Epithelial cell of esophagus (primary cell): ENCODE measurements around the gene TMCO4.

Experiments
- DNase-seq: peaks from one replicate; pipeline ENCODE4 v3.0.0; 2010; ENCODE audit warnings: low read depth
- H3K4me3 ChIP-seq: 2 replicates; pipeline ENCODE4 v1.5.1; 2011; ENCODE audit warnings: mild to moderate bottlenecking, low read length, control low read depth
- TF ChIP-seq, protein P1 (sequence below): IDR thresholded peaks from 2 replicates; pipeline ENCODE4 v1.5.1; 2011; ENCODE audit warnings: low read depth, mild to moderate bottlenecking, low read length, control low read depth, inconsistent platforms; ENCODE audit not compliant: insufficient read depth; ENCODE audit errors: missing control alignments

TMCO4 gene

DNA sequence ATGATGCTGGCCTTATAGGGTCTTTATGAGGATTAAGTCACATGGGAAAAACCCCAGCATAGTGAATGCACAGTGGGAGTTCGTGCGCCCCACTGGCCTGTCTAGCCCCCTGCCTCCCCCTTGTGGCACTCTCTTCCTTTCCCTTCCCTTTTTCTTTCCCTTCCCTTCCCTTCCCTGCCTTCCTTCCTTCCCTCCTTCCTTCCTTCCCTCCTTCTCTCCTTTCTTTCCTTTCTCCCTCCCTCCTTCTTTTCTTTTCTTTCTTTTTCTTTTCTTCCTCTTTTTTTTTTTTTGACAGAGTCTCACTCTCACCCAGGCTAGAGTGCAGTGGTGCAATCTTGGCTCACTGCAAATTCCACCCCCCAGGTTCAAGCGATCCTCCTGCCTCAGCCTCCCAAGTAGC, 96.4 kb downstream of the TMCO4 start:
- DNase-seq: no peak
- no peak overlapping the region for H3K4me3 ChIP-seq
- TF ChIP-seq, protein P1, sequence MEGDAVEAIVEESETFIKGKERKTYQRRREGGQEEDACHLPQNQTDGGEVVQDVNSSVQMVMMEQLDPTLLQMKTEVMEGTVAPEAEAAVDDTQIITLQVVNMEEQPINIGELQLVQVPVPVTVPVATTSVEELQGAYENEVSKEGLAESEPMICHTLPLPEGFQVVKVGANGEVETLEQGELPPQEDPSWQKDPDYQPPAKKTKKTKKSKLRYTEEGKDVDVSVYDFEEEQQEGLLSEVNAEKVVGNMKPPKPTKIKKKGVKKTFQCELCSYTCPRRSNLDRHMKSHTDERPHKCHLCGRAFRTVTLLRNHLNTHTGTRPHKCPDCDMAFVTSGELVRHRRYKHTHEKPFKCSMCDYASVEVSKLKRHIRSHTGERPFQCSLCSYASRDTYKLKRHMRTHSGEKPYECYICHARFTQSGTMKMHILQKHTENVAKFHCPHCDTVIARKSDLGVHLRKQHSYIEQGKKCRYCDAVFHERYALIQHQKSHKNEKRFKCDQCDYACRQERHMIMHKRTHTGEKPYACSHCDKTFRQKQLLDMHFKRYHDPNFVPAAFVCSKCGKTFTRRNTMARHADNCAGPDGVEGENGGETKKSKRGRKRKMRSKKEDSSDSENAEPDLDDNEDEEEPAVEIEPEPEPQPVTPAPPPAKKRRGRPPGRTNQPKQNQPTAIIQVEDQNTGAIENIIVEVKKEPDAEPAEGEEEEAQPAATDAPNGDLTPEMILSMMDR: no peak

DNA sequence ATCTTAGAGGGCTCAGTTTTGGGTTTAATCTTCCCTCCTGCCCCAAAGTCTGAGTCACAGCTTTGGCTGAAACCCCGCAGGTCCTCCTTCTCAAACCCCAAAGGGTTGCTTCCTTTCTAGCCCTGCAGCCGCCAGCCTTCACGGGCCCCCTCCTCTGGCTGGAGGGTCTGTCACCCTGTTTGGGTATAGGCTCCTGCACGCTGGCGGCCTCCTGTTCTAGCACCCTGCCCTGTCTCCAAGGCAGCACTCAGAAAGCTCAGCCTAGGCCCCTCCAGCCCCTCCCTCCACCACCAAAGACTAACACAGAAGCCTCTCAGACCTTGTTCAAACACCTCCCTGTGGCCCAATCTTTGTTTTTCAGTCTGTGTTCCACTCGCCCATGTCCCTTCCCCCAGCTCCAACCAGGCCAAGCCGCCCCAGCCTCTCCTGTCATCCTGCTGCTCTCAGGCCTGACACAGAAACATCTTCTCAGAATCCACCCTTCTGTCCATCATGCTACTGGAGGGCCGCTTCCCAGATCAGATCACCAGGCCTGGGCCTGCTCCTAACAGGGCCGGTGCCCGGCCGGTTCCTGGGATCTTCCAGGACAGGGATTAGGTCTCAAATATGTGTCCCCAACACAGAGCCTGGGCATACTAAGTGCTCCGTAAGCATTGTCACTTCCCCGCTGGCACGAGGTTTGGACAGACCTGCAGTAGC, 99.5 kb downstream of the TMCO4 start:
- DNase-seq: no peak
- TF ChIP-seq, protein P1: no peak
- no peak overlapping the region for H3K4me3 ChIP-seq

DNA sequence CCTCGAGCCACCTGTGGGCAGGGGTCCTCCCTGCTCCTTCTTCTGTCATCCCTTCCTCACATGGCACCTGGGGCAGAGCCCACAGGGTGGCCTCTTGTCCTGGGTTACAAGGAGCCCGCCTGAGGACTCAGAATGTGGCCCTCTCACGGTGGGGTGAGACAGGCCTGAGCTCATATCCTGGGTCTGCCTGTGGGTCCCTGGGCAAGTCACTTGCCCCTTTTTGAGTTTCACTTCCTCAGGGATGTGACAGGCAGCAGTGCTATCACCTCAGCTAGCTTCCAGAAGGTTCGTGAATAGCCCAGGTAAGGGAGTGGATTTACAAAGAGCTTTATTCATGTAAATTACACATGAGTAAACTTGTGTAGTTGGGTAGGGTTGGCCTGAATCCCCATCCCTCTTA, 101.5 kb downstream of the TMCO4 start:
- DNase-seq: no peak

DNA sequence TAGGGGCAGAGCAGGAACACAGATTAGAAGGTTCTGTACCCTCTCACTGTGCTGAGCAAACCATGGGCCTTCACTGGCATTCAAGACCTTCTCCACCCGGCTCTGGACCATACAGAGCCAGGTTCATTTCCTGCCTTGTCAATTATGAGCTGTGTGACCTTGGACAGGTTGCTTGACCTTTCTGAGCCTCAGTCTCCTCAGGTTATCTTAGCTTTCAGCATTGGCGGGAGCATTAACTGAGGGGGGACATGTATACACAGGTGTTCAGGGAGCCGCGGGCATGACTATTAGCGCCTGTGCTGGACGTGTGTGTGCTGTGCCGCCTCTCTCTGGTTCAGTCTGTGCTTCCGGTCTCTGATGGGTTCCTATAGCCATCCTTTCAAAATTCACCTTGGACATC, 102.9 kb downstream of the TMCO4 start:
- H3K4me3 ChIP-seq: no peak overlapping the region
- DNase-seq: no peak
- TF ChIP-seq, protein P1: no peak

More for the DNA sequence above, 101.5 kb downstream of the TMCO4 start:
- no peak overlapping the region for H3K4me3 ChIP-seq
- TF ChIP-seq, protein P1: no peak

DNA sequence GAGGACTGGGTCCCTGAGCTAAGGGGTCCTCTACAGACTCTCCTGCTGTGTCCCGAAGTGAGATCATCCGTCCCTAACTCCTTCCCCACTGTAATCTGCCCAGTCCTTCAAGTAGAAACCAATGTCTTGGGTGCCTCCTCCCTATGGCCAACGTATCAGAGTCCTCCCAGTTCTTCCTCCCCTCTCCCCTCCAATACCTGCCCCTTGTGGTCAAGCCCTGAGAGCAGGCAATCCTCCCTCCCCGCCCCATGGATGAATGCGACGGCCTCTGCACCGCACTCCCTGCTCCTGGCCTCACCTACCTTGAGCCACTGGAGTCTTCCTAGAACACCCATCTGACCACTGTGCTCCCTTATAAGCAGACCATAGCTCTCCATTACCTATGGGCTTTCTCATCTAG, 103.9 kb downstream of the TMCO4 start:
- no peak overlapping the region for H3K4me3 ChIP-seq
- DNase-seq: no peak
- TF ChIP-seq, protein P1: no peak

DNA sequence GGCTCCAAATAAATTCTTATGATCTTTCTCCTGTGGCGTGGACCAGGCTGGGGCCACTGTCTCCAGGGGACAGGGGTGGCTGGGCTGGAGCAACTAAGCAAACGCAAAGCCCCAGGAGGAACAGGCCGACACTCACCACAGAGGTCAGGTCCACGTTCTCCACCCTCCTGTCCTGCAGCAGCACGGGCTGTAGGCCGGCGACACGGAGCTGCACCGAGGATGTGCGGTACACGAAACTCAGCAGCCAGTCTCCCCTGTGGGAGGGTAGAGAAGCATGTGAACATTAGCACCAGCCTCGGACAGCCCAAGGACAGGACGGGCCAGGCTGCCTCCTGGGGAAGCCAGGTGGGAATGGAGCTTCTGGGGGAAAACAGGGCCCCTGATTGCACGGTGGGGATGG, 105.4 kb downstream of the TMCO4 start:
- no peak for DNase-seq
- TF ChIP-seq, protein P1: no peak
- no peak overlapping the region for H3K4me3 ChIP-seq

DNA sequence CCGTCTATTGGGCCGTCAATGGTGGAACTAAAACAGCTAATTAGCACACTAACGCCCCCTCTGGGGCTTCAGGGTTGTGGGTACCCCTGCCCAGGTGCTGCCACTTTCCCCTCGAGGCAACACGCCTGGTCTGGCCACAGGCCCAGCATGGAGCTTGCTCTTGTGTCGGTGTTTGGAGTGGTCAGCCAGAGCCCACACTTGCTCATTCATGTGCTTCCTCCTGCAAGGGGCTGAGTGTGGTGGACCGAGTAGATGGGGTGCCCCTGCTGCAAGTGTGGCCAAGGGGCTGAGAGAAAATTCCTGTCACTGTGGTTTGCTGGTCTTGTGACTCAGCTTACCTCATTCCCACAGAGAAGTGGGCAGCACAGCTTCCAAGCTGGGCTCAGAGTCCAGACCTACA, 109.4 kb downstream of the TMCO4 start:
- H3K4me3 ChIP-seq: no peak overlapping the region
- TF ChIP-seq, protein P1: no peak

More for the DNA sequence above, 109.4 kb downstream of the TMCO4 start:
- no peak for DNase-seq
